Activated gamma-delta T cell treated with anti-CD3 and anti-CD28 coated beads, Interleukin-2, amount 50 U/mL, for 16 hours (primary cell): ENCODE data around the gene CELA2B.
A peak's percentile ranks its signal among the peaks of the same experiment; 100 is the strongest.

Experiments used
- DNase-seq: peaks from one replicate; pipeline ENCODE4 v3.0.0-alpha.2; 2020; ENCODE audit warnings: low read depth

CELA2B gene

DNA sequence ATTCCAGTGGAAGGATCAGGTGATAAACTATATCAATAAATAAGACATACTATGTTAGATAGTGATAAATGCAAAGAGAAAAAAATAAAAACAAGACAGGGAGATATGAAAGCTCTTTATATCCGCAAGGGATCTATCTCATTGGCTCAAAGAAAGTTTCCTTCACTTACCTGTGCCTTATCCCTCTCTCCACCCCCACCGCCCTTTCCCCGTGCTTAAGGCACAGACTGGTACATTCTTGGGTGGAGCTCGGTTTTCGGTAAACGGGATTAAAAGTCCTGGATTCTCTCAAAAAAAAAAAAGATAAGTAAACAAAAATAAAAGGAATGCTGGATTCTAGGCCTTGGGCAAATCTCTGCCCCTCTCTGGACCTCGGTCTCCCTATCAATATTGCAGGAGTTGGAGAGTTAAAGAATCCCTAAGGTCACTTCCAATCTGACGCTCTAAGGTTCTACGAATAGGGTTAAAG, 50.2 kb downstream of the CELA2B start:
- DNase-seq, result no peak

DNA sequence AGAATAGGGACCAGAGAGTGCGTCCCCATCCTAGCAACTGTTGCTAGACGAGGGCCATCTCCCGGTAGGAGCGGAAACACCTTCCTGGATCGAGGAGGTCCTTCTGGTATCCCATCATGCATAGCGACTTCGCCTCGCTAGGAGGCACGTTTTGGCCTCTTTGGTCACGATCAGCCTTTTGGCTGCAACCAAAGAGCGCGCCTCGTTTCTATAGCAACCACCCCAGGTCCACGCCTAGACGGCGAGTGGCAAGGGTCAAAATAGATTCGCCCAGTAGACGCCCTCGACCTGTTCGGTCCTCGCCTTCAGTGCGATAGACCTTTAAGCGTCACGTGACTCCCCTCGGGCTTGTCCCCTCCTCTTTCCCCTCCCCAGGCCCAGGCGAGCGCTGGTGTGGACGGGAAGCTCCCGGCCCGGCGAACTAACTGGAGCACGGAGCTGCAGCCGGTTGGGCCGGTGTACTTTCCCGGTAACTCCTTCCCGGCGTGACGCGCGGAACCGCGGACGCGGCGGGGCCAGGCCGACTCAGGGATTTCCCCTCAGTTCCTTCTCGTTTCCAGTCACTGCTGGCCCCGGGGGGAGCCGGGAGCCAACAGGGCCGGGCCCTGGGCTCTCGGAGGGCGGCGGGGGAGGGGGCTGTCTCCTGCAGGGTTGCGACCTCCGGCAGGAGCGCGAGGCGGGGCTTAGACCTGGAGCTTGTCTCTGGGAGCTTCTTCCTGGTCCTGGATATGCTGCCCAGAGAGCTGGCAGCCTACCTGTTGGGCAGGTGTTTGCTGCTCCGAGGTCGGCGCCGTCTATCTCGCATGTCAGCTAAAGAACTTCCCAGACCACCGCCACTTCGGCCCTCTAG, 50.8 kb downstream of the CELA2B start, which contains the start of gene DNAJC16:
DNAJC16 (plus strand) TSS at position 359 of the 850 bp plus-strand sequence. CDS start 2,258 bp downstream, outside the sequence.
- DNase-seq, result peak; percentile 94

DNA sequence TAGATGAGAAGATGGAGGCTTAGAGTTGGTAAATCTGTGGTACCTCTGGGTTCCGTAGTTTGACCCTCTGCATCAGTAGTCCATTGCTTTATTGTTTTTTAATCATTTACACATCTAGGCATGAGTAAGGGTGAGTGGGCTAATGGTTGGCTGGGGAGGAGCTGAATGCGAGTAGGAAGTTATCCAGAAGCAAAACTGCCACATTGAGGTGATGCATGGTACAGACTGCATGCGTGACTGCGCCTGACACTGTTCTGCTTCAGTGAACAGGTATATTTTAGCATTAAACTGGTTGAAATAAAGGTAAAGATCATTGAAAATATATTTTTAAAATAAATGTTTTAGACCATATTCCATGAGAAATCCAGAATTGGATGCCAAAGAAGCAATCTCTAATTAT, 55.1 kb downstream of the CELA2B start:
- no peak for DNase-seq

GRCh38 chr1:15531682-15532081, 55.8 kb downstream of the CELA2B start:
- no peak for DNase-seq

DNA sequence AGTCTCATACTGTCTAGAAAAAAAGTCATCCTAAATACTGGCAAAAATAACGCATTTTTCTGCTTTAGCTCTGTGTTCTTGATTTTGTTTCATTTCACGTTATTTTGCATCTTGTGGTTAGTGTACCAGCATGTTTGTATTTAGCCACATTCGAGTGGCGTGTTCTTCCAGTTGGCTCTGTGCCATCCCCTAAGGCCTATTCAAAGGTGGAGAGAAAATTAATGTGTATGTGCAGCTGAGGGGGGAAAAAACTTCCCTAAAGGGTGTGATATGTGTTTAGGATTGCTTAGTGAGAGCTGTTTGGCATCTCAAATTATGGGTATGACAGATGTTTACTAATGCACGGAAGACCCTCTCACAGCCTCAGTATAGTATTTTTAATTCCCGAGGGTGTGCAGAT, 62.9 kb downstream of the CELA2B start:
- DNase-seq, result no peak

DNA sequence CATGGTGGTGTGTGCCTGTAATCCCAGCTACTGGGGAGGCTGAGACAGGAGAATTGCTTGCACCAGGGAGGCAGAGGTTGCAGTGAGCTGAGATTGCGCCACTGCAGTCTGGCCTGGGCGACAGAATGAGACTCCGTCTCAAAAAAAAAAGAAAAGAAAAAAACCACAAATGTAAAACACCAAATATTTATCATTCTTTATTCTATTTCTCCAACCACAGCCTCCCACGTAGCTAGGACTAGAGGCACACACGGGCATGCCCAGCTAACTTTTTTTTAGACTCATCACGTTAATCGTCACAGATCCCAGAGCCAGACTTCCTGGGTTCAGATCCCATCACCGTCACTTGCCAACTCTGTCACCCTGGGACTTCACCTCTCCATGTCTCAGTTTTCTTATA, 64.3 kb downstream of the CELA2B start:
- DNase-seq, result no peak
